GM12878 (cell line): Measurements from ENCODE around the gene ADCY6.

ENCODE experiments used
- ATF3 ChIP-seq: IDR thresholded peaks from 2 replicates; pipeline ENCODE4 v1.6.1; 2011; ENCODE audit warnings: low read depth, mild to moderate bottlenecking, low read length, moderate library complexity, borderline replicate concordance; ENCODE audit errors: extremely low read depth
- ATF7 ChIP-seq: fragments of 450-650 bp; IDR thresholded peaks from 2 replicates; pipeline ENCODE4 v1.6.1; 2016; ENCODE audit warnings: low read depth, mild to moderate bottlenecking
- BHLHE40 ChIP-seq, 2 experiments: fragments of 450-650 bp in 1 of 2; IDR thresholded peaks; 2 replicates each; pipeline ENCODE4 v1.6.1; 2011 to 2017; ENCODE audit warnings: low read depth in 2 of 2, borderline replicate concordance in 1 of 2, improper control_type of control experiment in 1 of 2, low read length in 1 of 2, mild to moderate bottlenecking in 1 of 2
- CTCF ChIP-seq, 3 experiments: IDR thresholded peaks in 2 of 3; conservative IDR thresholded peaks in 1 of 3; 2 replicates each; pipeline ENCODE4 v1.5.1; 2011; ENCODE audit warnings: low read depth in 3 of 3, low read length in 3 of 3, mild to moderate bottlenecking in 3 of 3, control low read depth in 2 of 3, moderate library complexity in 2 of 3, inconsistent platforms in 1 of 3, mixed read lengths in 1 of 3; ENCODE audit not compliant: control insufficient read depth in 2 of 3, insufficient read depth in 1 of 3; ENCODE audit errors: extremely low read depth in 1 of 3
- EGR1 ChIP-seq, 2 experiments: IDR thresholded peaks; 1 replicate in 1 of 2; 2 replicates in 1 of 2; pipeline ENCODE4 v1.6.1; 2011 to 2012; ENCODE audit warnings: low read depth in 2 of 2, low read length in 2 of 2, borderline replicate concordance in 1 of 2, mild to moderate bottlenecking in 1 of 2, moderate library complexity in 1 of 2
- EP300 ChIP-seq, 2 experiments: fragments of 150-350 bp in 1 of 2; IDR thresholded peaks; 2 replicates each; pipeline ENCODE4 v1.6.1; 2011 to 2012; ENCODE audit warnings: low read depth in 2 of 2, low read length in 2 of 2, borderline replicate concordance in 1 of 2, improper control_type of control experiment in 1 of 2, inconsistent platforms in 1 of 2; ENCODE audit not compliant: control insufficient read depth in 1 of 2
- EZH2 ChIP-seq: IDR thresholded peaks from 2 replicates; pipeline ENCODE4 v1.6.1; 2012; ENCODE audit warnings: low read depth, mild to moderate bottlenecking, control low read depth, inconsistent platforms, low read length, borderline replicate concordance; ENCODE audit not compliant: control insufficient read depth
- KAT2A ChIP-seq: conservative IDR thresholded peaks from 2 replicates; pipeline ENCODE4 v1.6.1; 2011; ENCODE audit warnings: low read depth, low read length; ENCODE audit not compliant: control insufficient read depth
- RAD21 ChIP-seq: IDR thresholded peaks from 2 replicates; pipeline ENCODE4 v1.6.1; 2011; ENCODE audit warnings: mild to moderate bottlenecking, low read depth, low read length, moderate library complexity; ENCODE audit not compliant: insufficient read depth
- RFX5 ChIP-seq: IDR thresholded peaks from 2 replicates; pipeline ENCODE4 v1.6.1; 2011; ENCODE audit warnings: low read depth, low read length, improper control_type of control experiment
- SRF ChIP-seq, 2 experiments: IDR thresholded peaks; 2 replicates each; pipeline ENCODE4 v1.6.1; 2011; ENCODE audit warnings: low read depth in 2 of 2, low read length in 2 of 2, mild to moderate bottlenecking in 1 of 2, moderate library complexity in 1 of 2
- STAT3 ChIP-seq: IDR thresholded peaks from 2 replicates; pipeline ENCODE4 v1.6.1; 2011; ENCODE audit warnings: low read depth, low read length, improper control_type of control experiment
- ZNF24 ChIP-seq: fragments of 450-650 bp; IDR thresholded peaks from 2 replicates; pipeline ENCODE4 v1.6.1; 2017; ENCODE audit warnings: antibody characterized with exemption, mild to moderate bottlenecking

GRCh38 chr12:48819986-48820725 is 31.3 kb upstream of the ADCY6 start:
- TF ChIP-seq EZH2 (no peak), CTCF (IDR thresholded peaks at IDR 0.05 in 2 of 3, conservative IDR thresholded peaks at IDR 0.05 in 1 of 3; ENCODE audit: control insufficient read depth in 2 of 3, extremely low read depth in 1 of 3, insufficient read depth in 1 of 3, low read depth in 3 of 3, low read length in 3 of 3) (no peak), EP300 (IDR thresholded peaks at IDR 0.05; ENCODE audit: borderline replicate concordance in 1 of 2, control insufficient read depth in 1 of 2, low read depth in 2 of 2, low read length in 2 of 2) (no peak), BHLHE40 (IDR thresholded peaks at IDR 0.05; ENCODE audit: borderline replicate concordance in 1 of 2, low read depth in 2 of 2, low read length in 1 of 2) (no peak), EGR1 (IDR thresholded peaks at IDR 0.05; ENCODE audit: borderline replicate concordance in 1 of 2, low read depth in 2 of 2, low read length in 2 of 2) (no peak), RAD21 (no peak), ATF3 (no peak), ZNF24 (no peak), STAT3 (no peak), SRF (IDR thresholded peaks at IDR 0.05; ENCODE audit: low read depth in 2 of 2, low read length in 2 of 2) (no peak), ATF7 (no peak), KAT2A (no peak), RFX5 (no peak)
